Measurements from ENCODE around the gene PRPF38B.

The PRPF38B gene

GRCh38 chr1:108691942-108692723, at the start of gene PRPF38B:
Gene PRPF38B (plus strand): TSS chr1:108692310. CDS start chr1:108692592, 282 bp downstream.
- peaks cover 16 to 30% of the 10 kb centered on the region in 2 donors for H3K4me1 ChIP-seq (ENCODE audit: control insufficient read depth in 1 of 2, insufficient read depth in 2 of 2, low read length in 2 of 2)
- H3K4me3 ChIP-seq (ENCODE audit: low read depth in 1 of 2, low read length in 2 of 2), result peak within 1 kb of the TSS; percentile 94 to 96
- no peaks in the 10 kb centered on the region for H3K27me3 ChIP-seq (ENCODE audit: low read depth, low read length)
- no peaks in the 10 kb centered on the region for H3K9me3 ChIP-seq (ENCODE audit: control insufficient read depth in 1 of 2, low read length in 2 of 2)
- H3K36me3 ChIP-seq (ENCODE audit: control insufficient read depth in 1 of 2, insufficient read depth in 2 of 2, low read length in 2 of 2), result peaks cover 15 to 17% of the 10 kb centered on the region in 2 donors
- peak within 1 kb of the TSS; percentile 97 for H3K27ac ChIP-seq (ENCODE audit: low read length)

- H3K36me3 ChIP-seq (ENCODE audit: control insufficient read depth in 1 of 2, insufficient read depth in 2 of 2, low read length in 2 of 2), result peaks cover 0 to 5% of the 10 kb centered on the region in 2 donors
- H3K9me3 ChIP-seq (ENCODE audit: control insufficient read depth in 1 of 2, low read length in 2 of 2), result no peaks in the 10 kb centered on the region
- peaks cover 0 to 10% of the 10 kb centered on the region in 2 donors for H3K4me1 ChIP-seq (ENCODE audit: control insufficient read depth in 1 of 2, insufficient read depth in 2 of 2, low read length in 2 of 2)
- H3K27ac ChIP-seq (ENCODE audit: low read length), result no peak overlapping the region
- no peaks in the 10 kb centered on the region for H3K27me3 ChIP-seq (ENCODE audit: low read depth, low read length)
- no peak overlapping the region for H3K4me3 ChIP-seq (ENCODE audit: low read depth in 1 of 2, low read length in 2 of 2)
These were observed 48.4 kb upstream of the PRPF38B start for GRCh38 chr1:108643492-108644335.

- Histone ChIP-seq H3K4me3 (ENCODE audit: low read depth in 1 of 2, low read length in 2 of 2) (no peak overlapping the region), H3K36me3 (ENCODE audit: control insufficient read depth in 1 of 2, insufficient read depth in 2 of 2, low read length in 2 of 2) (no peaks in the 10 kb centered on the region), H3K27ac (ENCODE audit: low read length) (peak overlapping the region; percentile 31), H3K9me3 (ENCODE audit: control insufficient read depth in 1 of 2, low read length in 2 of 2) (no peaks in the 10 kb centered on the region), H3K4me1 (ENCODE audit: control insufficient read depth in 1 of 2, insufficient read depth in 2 of 2, low read length in 2 of 2) (peaks cover 0 to 10% of the 10 kb centered on the region in 2 donors), H3K27me3 (ENCODE audit: low read depth, low read length) (no peaks in the 10 kb centered on the region)
These were observed 47.1 kb upstream of the PRPF38B start for GRCh38 chr1:108644984-108645383.

GRCh38 chr1:108645564-108646184, 46.4 kb upstream of the PRPF38B start:
- no peak overlapping the region for H3K4me3 ChIP-seq (ENCODE audit: low read depth in 1 of 2, low read length in 2 of 2)
- H3K9me3 ChIP-seq (ENCODE audit: control insufficient read depth in 1 of 2, low read length in 2 of 2), result no peaks in the 10 kb centered on the region
- no peaks in the 10 kb centered on the region for H3K27me3 ChIP-seq (ENCODE audit: low read depth, low read length)
- no peaks in the 10 kb centered on the region for H3K36me3 ChIP-seq (ENCODE audit: control insufficient read depth in 1 of 2, insufficient read depth in 2 of 2, low read length in 2 of 2)
- peaks cover 0 to 10% of the 10 kb centered on the region in 2 donors for H3K4me1 ChIP-seq (ENCODE audit: control insufficient read depth in 1 of 2, insufficient read depth in 2 of 2, low read length in 2 of 2)
- H3K27ac ChIP-seq (ENCODE audit: low read length), result peak overlapping the region; percentile 92

GRCh38 chr1:108646265-108646647, 45.9 kb upstream of the PRPF38B start:
- peak overlapping the region; percentile 92 for H3K27ac ChIP-seq (ENCODE audit: low read length)
- H3K27me3 ChIP-seq (ENCODE audit: low read depth, low read length), result no peaks in the 10 kb centered on the region
- no peaks in the 10 kb centered on the region for H3K36me3 ChIP-seq (ENCODE audit: control insufficient read depth in 1 of 2, insufficient read depth in 2 of 2, low read length in 2 of 2)
- H3K4me1 ChIP-seq (ENCODE audit: control insufficient read depth in 1 of 2, insufficient read depth in 2 of 2, low read length in 2 of 2), result peaks cover 0 to 10% of the 10 kb centered on the region in 2 donors
- H3K9me3 ChIP-seq (ENCODE audit: control insufficient read depth in 1 of 2, low read length in 2 of 2), result no peaks in the 10 kb centered on the region
- no peak overlapping the region for H3K4me3 ChIP-seq (ENCODE audit: low read depth in 1 of 2, low read length in 2 of 2)

GRCh38 chr1:108646648-108647269, 45.4 kb upstream of the PRPF38B start:
- Histone ChIP-seq H3K36me3 (ENCODE audit: control insufficient read depth in 1 of 2, insufficient read depth in 2 of 2, low read length in 2 of 2) (no peaks in the 10 kb centered on the region), H3K27me3 (ENCODE audit: low read depth, low read length) (no peaks in the 10 kb centered on the region), H3K27ac (ENCODE audit: low read length) (peak overlapping the region; percentile 92), H3K4me3 (ENCODE audit: low read depth in 1 of 2, low read length in 2 of 2) (peak overlapping the region in 1 of 2 donors; percentile 42), H3K4me1 (ENCODE audit: control insufficient read depth in 1 of 2, insufficient read depth in 2 of 2, low read length in 2 of 2) (peaks cover 0 to 10% of the 10 kb centered on the region in 2 donors), H3K9me3 (ENCODE audit: control insufficient read depth in 1 of 2, low read length in 2 of 2) (no peaks in the 10 kb centered on the region)

GRCh38 chr1:108653431-108654105, 38.5 kb upstream of the PRPF38B start:
- Histone ChIP-seq H3K36me3 (ENCODE audit: control insufficient read depth in 1 of 2, insufficient read depth in 2 of 2, low read length in 2 of 2) (no peaks in the 10 kb centered on the region), H3K9me3 (ENCODE audit: control insufficient read depth in 1 of 2, low read length in 2 of 2) (no peaks in the 10 kb centered on the region), H3K4me3 (ENCODE audit: low read depth in 1 of 2, low read length in 2 of 2) (no peak overlapping the region), H3K4me1 (ENCODE audit: control insufficient read depth in 1 of 2, insufficient read depth in 2 of 2, low read length in 2 of 2) (no peaks in the 10 kb centered on the region), H3K27ac (ENCODE audit: low read length) (no peak overlapping the region), H3K27me3 (ENCODE audit: low read depth, low read length) (no peaks in the 10 kb centered on the region)

GRCh38 chr1:108657356-108658080, 34.6 kb upstream of the PRPF38B start:
- no peaks in the 10 kb centered on the region for H3K36me3 ChIP-seq (ENCODE audit: control insufficient read depth in 1 of 2, insufficient read depth in 2 of 2, low read length in 2 of 2)
- no peaks in the 10 kb centered on the region for H3K27me3 ChIP-seq (ENCODE audit: low read depth, low read length)
- no peak overlapping the region for H3K27ac ChIP-seq (ENCODE audit: low read length)
- H3K4me1 ChIP-seq (ENCODE audit: control insufficient read depth in 1 of 2, insufficient read depth in 2 of 2, low read length in 2 of 2), result peaks cover 0 to 6% of the 10 kb centered on the region in 2 donors
- H3K9me3 ChIP-seq (ENCODE audit: control insufficient read depth in 1 of 2, low read length in 2 of 2), result no peaks in the 10 kb centered on the region
- H3K4me3 ChIP-seq (ENCODE audit: low read depth in 1 of 2, low read length in 2 of 2), result no peak overlapping the region

- Histone ChIP-seq H3K4me1 (ENCODE audit: control insufficient read depth in 1 of 2, insufficient read depth in 2 of 2, low read length in 2 of 2) (peaks cover 0 to 6% of the 10 kb centered on the region in 2 donors), H3K36me3 (ENCODE audit: control insufficient read depth in 1 of 2, insufficient read depth in 2 of 2, low read length in 2 of 2) (no peaks in the 10 kb centered on the region), H3K9me3 (ENCODE audit: control insufficient read depth in 1 of 2, low read length in 2 of 2) (no peaks in the 10 kb centered on the region), H3K4me3 (ENCODE audit: low read depth in 1 of 2, low read length in 2 of 2) (peak within 1 kb of the TSS; percentile 65 to 74), H3K27me3 (ENCODE audit: low read depth, low read length) (no peaks in the 10 kb centered on the region), H3K27ac (ENCODE audit: low read length) (peak within 1 kb of the TSS; percentile 67)
These were observed 31.0 kb upstream of the PRPF38B start, which contains the start of gene HENMT1 for GRCh38 chr1:108661030-108661609. Gene HENMT1 (minus strand): TSS chr1:108661093. CDS start chr1:108659884, 1,209 bp downstream.

- Histone ChIP-seq H3K27ac (ENCODE audit: low read length) (no peak overlapping the region), H3K4me1 (ENCODE audit: control insufficient read depth in 1 of 2, insufficient read depth in 2 of 2, low read length in 2 of 2) (peaks cover 0 to 6% of the 10 kb centered on the region in 2 donors), H3K4me3 (ENCODE audit: low read depth in 1 of 2, low read length in 2 of 2) (no peak overlapping the region), H3K9me3 (ENCODE audit: control insufficient read depth in 1 of 2, low read length in 2 of 2) (no peaks in the 10 kb centered on the region), H3K27me3 (ENCODE audit: low read depth, low read length) (no peaks in the 10 kb centered on the region), H3K36me3 (ENCODE audit: control insufficient read depth in 1 of 2, insufficient read depth in 2 of 2, low read length in 2 of 2) (no peaks in the 10 kb centered on the region)
These were observed 29.0 kb upstream of the PRPF38B start for GRCh38 chr1:108663074-108663473.
